Sigmoid colon (tissue), 7 donors: ENCODE measurements around the gene HNRNPAB. TPM values are rescaled to one million over a fixed set of nuclear protein-coding genes. Genes with fewer than 3 reads are reported as not detected.

Experiments
- DNase-seq: peaks from one replicate; pipeline ENCODE4 v3.0.0-alpha.2; 2019
- H3K27ac ChIP-seq, 4 donors: fragments of 200-600 bp; sonication (generic); one replicate each; pipeline ENCODE4 v1.5.1; 2016 to 2019; ENCODE audit warnings: mild to moderate bottlenecking in 1 of 4
- H3K27me3 ChIP-seq, 3 donors: fragments of 200-600 bp; sonication (generic); one replicate each; pipeline ENCODE4 v1.5.1; 2019; ENCODE audit warnings: mild to moderate bottlenecking in 1 of 3
- H3K36me3 ChIP-seq, 4 donors: fragments of 200-600 bp; sonication (generic); one replicate each; pipeline ENCODE4 v1.5.1; 2016 to 2019
- H3K4me1 ChIP-seq, 4 donors: fragments of 200-600 bp; sonication (generic); one replicate each; pipeline ENCODE4 v1.5.1; 2017 to 2019
- H3K4me3 ChIP-seq, 4 donors: fragments of 200-600 bp; sonication (generic); one replicate each; pipeline ENCODE4 v1.5.1; 2017 to 2019; ENCODE audit warnings: mild to moderate bottlenecking in 2 of 4, moderate library complexity in 1 of 4
- H3K9me3 ChIP-seq, 4 donors: fragments of 200-600 bp in 3 of 4; sonication (generic) in 3 of 4; one replicate each; pipeline versions ENCODE4 v1.5.1 to v1.6.1; 2013 to 2019
- CTCF ChIP-seq, 4 experiments: fragments of 450-650 bp in 3 of 4; fragments of 200-600 bp in 1 of 4; IDR thresholded peaks; one replicate each; pipeline ENCODE4 v1.5.1; 2016 to 2019; ENCODE audit warnings: antibody characterized with exemption in 4 of 4, mild to moderate bottlenecking in 3 of 4, moderate library complexity in 2 of 4
- EP300 ChIP-seq, 4 donors: sonication (generic); formaldehyde crosslinking; IDR thresholded peaks; one replicate each; pipeline ENCODE4 v1.6.1; 2017; ENCODE audit warnings: antibody characterized with exemption in 4 of 4
- POLR2A ChIP-seq, 2 donors: fragments of 450-650 bp; IDR thresholded peaks; one replicate each; pipeline ENCODE4 v1.6.1; 2016; ENCODE audit warnings: antibody characterized with exemption in 2 of 2, mild to moderate bottlenecking in 2 of 2, moderate library complexity in 2 of 2
- POLR2AphosphoS5 ChIP-seq, 4 donors: sonication (generic); formaldehyde crosslinking; IDR thresholded peaks; one replicate each; pipeline ENCODE4 v1.6.1; 2017; ENCODE audit warnings: antibody characterized with exemption in 4 of 4
- WGBS, 2 donors: extraction: QIAGEN DNeasy Blood & Tissue Kit; methylation state at CpG; one replicate each; pipeline ENCODE4 v1.1.7; 2013; 5-methylcytosine and 5-hydroxymethylcytosine counted together
- intact Hi-C: fragments of 100-400 bp; cut with DNase I; formaldehyde crosslinking; loops from one replicate; pipeline ENCODE4 v1.15.1; 2023
- polyA plus RNA-seq, 3 donors: library from polyadenylated mRNA; stranded (reverse); fragments of 200-250 nt; gene quantifications; one replicate each; pipeline ENCODE4 v1.2.3, GENCODE V29; 2013
- total RNA-seq, 4 donors: library from RNA; depleted of rRNA; stranded (reverse); fragments of >200 nt; gene quantifications; one replicate each; pipeline ENCODE4 v1.1.0, GENCODE V29; 2016
- donor health status: healthy with polysubstance abuse.
- donor health status: Bipolar disorder and iron deficiency.
- donor health status: healthy.

The HNRNPAB gene
- total and polyA plus RNA-seq, 7 donors, result 77.8 to 227 (median 101) TPM

GRCh38 chr5:178215280-178216002, 11.1 kb downstream of the HNRNPAB start:
- WGBS, 2 donors, result 45 to 71% methylated on average over 13 of the region's 13 CpGs
- TF ChIP-seq CTCF (IDR thresholded peaks at IDR 0.05) (no peak), POLR2A (IDR thresholded peaks at IDR 0.05) (no peak), EP300 (IDR thresholded peaks at IDR 0.05) (no peak), POLR2AphosphoS5 (IDR thresholded peaks at IDR 0.05) (no peak)
- H3K36me3 ChIP-seq, result peaks cover 23 to 93% (median 53%) of the 10 kb centered on the region in 4 donors
- peak overlapping the region in 1 of 4 donors; percentile 4 for H3K27ac ChIP-seq
- DNase-seq, result no peak
- no peaks in the 10 kb centered on the region for H3K9me3 ChIP-seq
- intact Hi-C loops, result no loop called here
- H3K27me3 ChIP-seq, result no peaks in the 10 kb centered on the region
- H3K4me3 ChIP-seq, result no peak overlapping the region
- no peaks in the 10 kb centered on the region for H3K4me1 ChIP-seq

GRCh38 chr5:178216088-178216534, 11.8 kb downstream of the HNRNPAB start:
- Histone ChIP-seq H3K4me3 (no peak overlapping the region), H3K36me3 (peaks cover 17 to 91% (median 47%) of the 10 kb centered on the region in 4 donors), H3K4me1 (no peaks in the 10 kb centered on the region), H3K9me3 (no peaks in the 10 kb centered on the region), H3K27ac (no peak overlapping the region), H3K27me3 (no peaks in the 10 kb centered on the region)
- no peak for DNase-seq
- intact Hi-C loops, result no loop called here
- 26 to 68% methylated on average over 5 of the region's 5 CpGs for WGBS, 2 donors
- TF ChIP-seq POLR2AphosphoS5 (IDR thresholded peaks at IDR 0.05), result no peak
- no peak for TF ChIP-seq EP300 (IDR thresholded peaks at IDR 0.05)
- no peak for TF ChIP-seq CTCF (IDR thresholded peaks at IDR 0.05)
- no peak for TF ChIP-seq POLR2A (IDR thresholded peaks at IDR 0.05)

- H3K27me3 ChIP-seq, result no peaks in the 10 kb centered on the region
- 60 to 80% methylated on average over 3 of the region's 3 CpGs for WGBS, 2 donors
- H3K4me3 ChIP-seq, result no peak overlapping the region
- no peaks in the 10 kb centered on the region for H3K4me1 ChIP-seq
- H3K36me3 ChIP-seq, result peaks cover 10 to 90% (median 41%) of the 10 kb centered on the region in 4 donors
- no peaks in the 10 kb centered on the region for H3K9me3 ChIP-seq
- H3K27ac ChIP-seq, result no peak overlapping the region
- no peak for DNase-seq
- intact Hi-C loops, result no loop called here
- TF ChIP-seq EP300 (IDR thresholded peaks at IDR 0.05) (no peak), POLR2A (IDR thresholded peaks at IDR 0.05) (no peak), POLR2AphosphoS5 (IDR thresholded peaks at IDR 0.05) (no peak), CTCF (IDR thresholded peaks at IDR 0.05) (no peak)
Observed at GRCh38 chr5:178216779-178217178, 12.4 kb downstream of the HNRNPAB start.

- H3K9me3 ChIP-seq, result no peaks in the 10 kb centered on the region
- H3K4me1 ChIP-seq, result no peaks in the 10 kb centered on the region
- TF ChIP-seq POLR2A (IDR thresholded peaks at IDR 0.05) (no peak), POLR2AphosphoS5 (IDR thresholded peaks at IDR 0.05) (no peak), CTCF (IDR thresholded peaks at IDR 0.05) (no peak), EP300 (IDR thresholded peaks at IDR 0.05) (no peak)
- H3K27ac ChIP-seq, result no peak overlapping the region
- intact Hi-C loops, result no loop called here
- no peak for DNase-seq
- no peak overlapping the region for H3K4me3 ChIP-seq
- WGBS, 2 donors, result 78 to 90% methylated on average over 5 of the region's 5 CpGs
- H3K36me3 ChIP-seq, result peaks cover 0 to 84% (median 30%) of the 10 kb centered on the region in 4 donors
- H3K27me3 ChIP-seq, result no peaks in the 10 kb centered on the region
Observed at GRCh38 chr5:178218237-178218776, 14.0 kb downstream of the HNRNPAB start.
